GM13977 (cell line): ENCODE results near the gene FGGY.

Experiments used
- DNase-seq: peaks from one replicate; pipeline ENCODE4 v3.0.0; 2012; ENCODE audit warnings: low spot score
- in situ Hi-C: fragments of 300-500 bp; cut with MboI; formaldehyde crosslinking; loops from one replicate; pipeline ENCODE4 v1.12.0; 2022; ENCODE audit warnings: low sequenced_read_pairs, low pct_unique_long_range_greater_than_20kb, mixed read lengths, inconsistent platforms; ENCODE audit not compliant: unreplicated experiment
- TF ChIP-seq, protein P1 (sequence below): IDR thresholded peaks from 2 replicates; pipeline ENCODE4 v1.5.1; 2012; ENCODE audit warnings: mild to moderate bottlenecking, control low read depth; ENCODE audit not compliant: insufficient read depth; ENCODE audit errors: extremely low read depth, missing control alignments

Gene FGGY

DNA sequence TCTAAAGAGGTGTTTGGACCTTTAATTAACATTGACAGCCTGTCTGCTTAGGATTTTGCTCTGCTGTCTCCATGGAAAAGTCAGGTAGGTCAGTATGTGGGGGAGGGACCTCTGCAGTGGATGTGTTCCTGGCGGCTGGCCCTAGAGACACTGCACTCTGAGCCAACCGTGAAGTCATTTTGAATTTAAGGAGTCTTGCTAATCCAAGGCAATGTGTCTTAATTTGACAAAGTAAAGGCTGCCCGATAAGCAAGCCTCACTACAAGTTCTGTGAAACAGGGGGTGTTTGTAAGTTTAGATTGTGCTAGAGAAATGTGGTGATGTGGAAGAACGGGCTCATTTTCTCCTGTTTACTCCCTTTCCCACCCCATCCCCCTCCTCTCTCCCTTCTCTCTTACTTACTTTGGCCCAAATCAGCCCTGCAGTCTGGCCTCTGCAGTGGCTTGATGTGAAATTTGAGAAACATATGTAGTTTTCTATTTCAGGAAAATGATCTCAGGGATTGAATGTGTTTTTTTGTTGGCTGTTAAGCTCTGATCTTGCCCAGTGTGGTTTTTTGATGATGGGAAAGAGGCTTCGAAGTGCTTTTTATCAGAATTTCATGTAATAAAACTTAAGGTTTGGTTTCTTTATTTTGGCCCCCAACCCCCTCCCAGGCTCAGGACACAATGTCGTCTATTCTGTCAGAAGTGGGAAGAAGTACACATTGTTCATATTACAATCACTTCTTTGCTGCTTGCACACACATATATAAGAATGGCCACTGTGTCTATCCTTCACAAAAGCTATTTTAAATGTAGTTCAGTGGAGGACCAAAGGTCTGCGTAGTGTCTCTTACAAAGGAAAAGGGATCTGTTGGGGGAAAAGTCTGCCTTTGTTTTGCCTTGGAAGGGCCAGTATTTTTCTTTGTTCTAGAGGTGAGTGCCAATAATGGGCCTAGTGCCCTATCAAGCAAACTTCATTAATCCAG, 96.6 kb downstream of the FGGY start:
- in situ Hi-C loops: no loop called here
- TF ChIP-seq, protein P1, sequence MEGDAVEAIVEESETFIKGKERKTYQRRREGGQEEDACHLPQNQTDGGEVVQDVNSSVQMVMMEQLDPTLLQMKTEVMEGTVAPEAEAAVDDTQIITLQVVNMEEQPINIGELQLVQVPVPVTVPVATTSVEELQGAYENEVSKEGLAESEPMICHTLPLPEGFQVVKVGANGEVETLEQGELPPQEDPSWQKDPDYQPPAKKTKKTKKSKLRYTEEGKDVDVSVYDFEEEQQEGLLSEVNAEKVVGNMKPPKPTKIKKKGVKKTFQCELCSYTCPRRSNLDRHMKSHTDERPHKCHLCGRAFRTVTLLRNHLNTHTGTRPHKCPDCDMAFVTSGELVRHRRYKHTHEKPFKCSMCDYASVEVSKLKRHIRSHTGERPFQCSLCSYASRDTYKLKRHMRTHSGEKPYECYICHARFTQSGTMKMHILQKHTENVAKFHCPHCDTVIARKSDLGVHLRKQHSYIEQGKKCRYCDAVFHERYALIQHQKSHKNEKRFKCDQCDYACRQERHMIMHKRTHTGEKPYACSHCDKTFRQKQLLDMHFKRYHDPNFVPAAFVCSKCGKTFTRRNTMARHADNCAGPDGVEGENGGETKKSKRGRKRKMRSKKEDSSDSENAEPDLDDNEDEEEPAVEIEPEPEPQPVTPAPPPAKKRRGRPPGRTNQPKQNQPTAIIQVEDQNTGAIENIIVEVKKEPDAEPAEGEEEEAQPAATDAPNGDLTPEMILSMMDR: no peak
- no peak for DNase-seq

- no peak for DNase-seq
- in situ Hi-C loops: no loop called here
- TF ChIP-seq, protein P1: no peak
These were observed 98.0 kb downstream of the FGGY start for GRCh38 chr1:59394706-59395425.

DNA sequence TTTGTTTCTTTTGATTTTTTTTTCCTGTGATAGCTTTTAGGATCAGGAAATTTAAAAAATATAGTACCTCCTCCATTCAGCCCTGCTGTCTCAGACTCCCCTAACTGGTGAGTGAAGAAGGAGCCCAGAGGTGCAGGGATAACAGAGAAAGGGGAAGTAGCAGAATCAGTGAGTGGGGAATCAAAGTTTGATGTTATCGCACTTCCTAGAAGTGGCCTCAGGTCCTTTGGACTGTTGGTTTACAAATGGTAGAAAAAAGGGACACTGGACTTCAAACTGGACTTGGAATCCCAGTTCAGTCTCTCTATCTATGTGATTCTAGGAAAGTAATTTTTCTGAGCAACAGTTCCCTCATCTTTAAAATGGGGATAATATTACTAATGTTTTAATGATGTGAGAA, 99.5 kb downstream of the FGGY start:
- TF ChIP-seq, protein P1: no peak
- DNase-seq: no peak
- in situ Hi-C loops: no loop called here

- TF ChIP-seq, protein P1: no peak
- no peak for DNase-seq
- in situ Hi-C loops: no loop called here
These were observed 100.4 kb downstream of the FGGY start for GRCh38 chr1:59397139-59397858.

- no peak for DNase-seq
- in situ Hi-C loops: no loop called here
- TF ChIP-seq, protein P1: no peak
These were observed 102.7 kb downstream of the FGGY start for GRCh38 chr1:59399642-59400041.

GRCh38 chr1:59401581-59401980, 104.7 kb downstream of the FGGY start:
- in situ Hi-C loops: no loop called here
- TF ChIP-seq, protein P1: no peak
- no peak for DNase-seq
